Liver (tissue), 9 donors: ENCODE measurements around the gene KCNMA1. TPM values are rescaled to one million over a fixed set of nuclear protein-coding genes. Genes with fewer than 3 reads are reported as not detected.

Experiments used
- DNase-seq: peaks from one replicate; pipeline ENCODE4 v3.0.0-alpha.2; 2017; ENCODE audit warnings: low spot score
- H3K27ac ChIP-seq, 2 donors: one replicate each; pipeline ENCODE4 v1.7.0; 2013; ENCODE audit warnings: inconsistent platforms in 2 of 2, low read length in 2 of 2, control low read depth in 1 of 2, low read depth in 1 of 2, mild to moderate bottlenecking in 1 of 2
- H3K27me3 ChIP-seq, 4 donors: one replicate each; pipeline versions ENCODE4 v1.6.1 to v1.7.0; 2013; ENCODE audit warnings: low read length in 3 of 4, inconsistent platforms in 1 of 4, mild to moderate bottlenecking in 1 of 4, moderate library complexity in 1 of 4; ENCODE audit not compliant: control insufficient read depth in 4 of 4, insufficient read depth in 4 of 4
- H3K36me3 ChIP-seq, 4 donors: one replicate each; pipeline versions ENCODE4 v1.6.1 to v1.7.0; 2013; ENCODE audit warnings: low read length in 3 of 4, mild to moderate bottlenecking in 3 of 4, low read depth in 1 of 4, moderate library complexity in 1 of 4; ENCODE audit not compliant: control insufficient read depth in 4 of 4, insufficient read depth in 3 of 4
- H3K4me1 ChIP-seq, 4 donors: one replicate each; pipeline versions ENCODE4 v1.6.1 to v1.7.0; 2013; ENCODE audit warnings: low read length in 3 of 4, mild to moderate bottlenecking in 3 of 4, moderate library complexity in 1 of 4; ENCODE audit not compliant: control insufficient read depth in 4 of 4, insufficient read depth in 4 of 4
- H3K4me3 ChIP-seq, 3 donors: one replicate each; pipeline versions ENCODE4 v1.6.1 to v1.7.0; 2013; ENCODE audit warnings: low read length in 3 of 3, control low read depth in 1 of 3, low read depth in 1 of 3, mild to moderate bottlenecking in 1 of 3
- H3K9ac ChIP-seq, 2 donors: one replicate each; pipeline ENCODE4 v1.7.0; 2013; ENCODE audit warnings: low read length in 2 of 2, mild to moderate bottlenecking in 2 of 2, moderate library complexity in 2 of 2, control low read depth in 1 of 2, low read depth in 1 of 2
- H3K9me3 ChIP-seq, 4 donors: one replicate each; pipeline versions ENCODE4 v1.6.1 to v1.7.0; 2013; ENCODE audit warnings: low read length in 3 of 4; ENCODE audit not compliant: control insufficient read depth in 4 of 4
- ATF3 ChIP-seq: IDR thresholded peaks from 2 replicates; pipeline ENCODE4 v1.6.1; 2016; ENCODE audit warnings: antibody characterized with exemption
- EGR1 ChIP-seq, 2 donors: IDR thresholded peaks; 2 replicates each; pipeline ENCODE4 v1.6.1; 2016 to 2018; ENCODE audit warnings: antibody characterized with exemption in 2 of 2, low read depth in 2 of 2
- FOXA1 ChIP-seq: IDR thresholded peaks from 2 replicates; pipeline ENCODE4 v1.6.1; 2016; ENCODE audit warnings: antibody characterized with exemption
- FOXA2 ChIP-seq: IDR thresholded peaks from 2 replicates; pipeline ENCODE4 v1.6.1; 2016; ENCODE audit warnings: antibody characterized with exemption
- GABPA ChIP-seq, 2 donors: IDR thresholded peaks in 1 of 2; conservative IDR thresholded peaks in 1 of 2; 2 replicates each; pipeline ENCODE4 v1.6.1; 2016; ENCODE audit warnings: antibody characterized with exemption in 2 of 2, mild to moderate bottlenecking in 1 of 2, moderate library complexity in 1 of 2
- HNF4A ChIP-seq, 2 donors: conservative IDR thresholded peaks; 2 replicates each; pipeline ENCODE4 v1.6.1; 2016; ENCODE audit warnings: antibody characterized with exemption in 2 of 2, mild to moderate bottlenecking in 2 of 2
- HNF4G ChIP-seq: IDR thresholded peaks from 2 replicates; pipeline ENCODE4 v1.6.1; 2016; ENCODE audit warnings: antibody characterized with exemption
- MAX ChIP-seq: IDR thresholded peaks from 2 replicates; pipeline ENCODE4 v1.6.1; 2016; ENCODE audit warnings: antibody characterized with exemption
- NR2F2 ChIP-seq: IDR thresholded peaks from 2 replicates; pipeline ENCODE4 v1.6.1; 2016; ENCODE audit warnings: antibody characterized with exemption
- RAD21 ChIP-seq, 2 donors: IDR thresholded peaks; 2 replicates each; pipeline ENCODE4 v1.6.1; 2016; ENCODE audit warnings: antibody characterized with exemption in 2 of 2, mild to moderate bottlenecking in 2 of 2
- RXRA ChIP-seq, 2 donors: IDR thresholded peaks; 2 replicates each; pipeline ENCODE4 v1.6.1; 2017 to 2018; ENCODE audit warnings: antibody characterized with exemption in 2 of 2, mild to moderate bottlenecking in 1 of 2
- SP1 ChIP-seq: IDR thresholded peaks from 2 replicates; pipeline ENCODE4 v1.6.1; 2018; ENCODE audit warnings: antibody characterized with exemption, mild to moderate bottlenecking
- TAF1 ChIP-seq: conservative IDR thresholded peaks from 2 replicates; pipeline ENCODE4 v1.6.1; 2016; ENCODE audit warnings: antibody characterized with exemption, mild to moderate bottlenecking
- YY1 ChIP-seq: IDR thresholded peaks from 2 replicates; pipeline ENCODE4 v1.6.1; 2016; ENCODE audit warnings: antibody characterized with exemption, mild to moderate bottlenecking
- WGBS: extraction: QIAGEN DNeasy Blood & Tissue Kit; methylation state at CpG from one replicate; pipeline ENCODE4 v1.1.7; 2013; 5-methylcytosine and 5-hydroxymethylcytosine counted together
- polyA plus RNA-seq, 2 donors: library from polyadenylated mRNA; stranded (reverse) in 1 of 2; unstranded in 1 of 2; fragments of 200-250 nt in 1 of 2; fragments of >200 nt in 1 of 2; fragmentation: Nextera tagmentation in 1 of 2; extraction: Ambion mirVana in 1 of 2; gene quantifications; one replicate each; pipeline versions ENCODE4 v1.2.1 to v1.2.3, GENCODE V29; 2013 to 2015
- total RNA-seq, 2 donors: library from RNA; depleted of rRNA; stranded (reverse); fragments of >200 nt; gene quantifications; one replicate each; pipeline ENCODE4 v1.2.3, GENCODE V29; 2014
- TF ChIP-seq, protein P1 (sequence below): IDR thresholded peaks from 2 replicates; pipeline ENCODE4 v1.6.1; 2016; ENCODE audit warnings: antibody characterized with exemption, mild to moderate bottlenecking
- TF ChIP-seq, protein P2 (sequence below): IDR thresholded peaks from 2 replicates; pipeline ENCODE4 v1.6.1; 2016; ENCODE audit warnings: antibody characterized with exemption
- TF ChIP-seq, protein P3 (sequence below): fragments of 150-350 bp; IDR thresholded peaks from 2 replicates; pipeline ENCODE4 v1.5.1; 2017; ENCODE audit warnings: improper control_type of control experiment, low read depth, low read length; ENCODE audit not compliant: missing input control
- donor health status: healthy.
- donor health status: healthy.
- donor health status: healthy.
- donor health status: healthy.
- donor health status: healthy.

KCNMA1 gene
- total and polyA plus RNA-seq, 4 donors, result 2.5 to 9.7 (median 4.7) TPM

DNA sequence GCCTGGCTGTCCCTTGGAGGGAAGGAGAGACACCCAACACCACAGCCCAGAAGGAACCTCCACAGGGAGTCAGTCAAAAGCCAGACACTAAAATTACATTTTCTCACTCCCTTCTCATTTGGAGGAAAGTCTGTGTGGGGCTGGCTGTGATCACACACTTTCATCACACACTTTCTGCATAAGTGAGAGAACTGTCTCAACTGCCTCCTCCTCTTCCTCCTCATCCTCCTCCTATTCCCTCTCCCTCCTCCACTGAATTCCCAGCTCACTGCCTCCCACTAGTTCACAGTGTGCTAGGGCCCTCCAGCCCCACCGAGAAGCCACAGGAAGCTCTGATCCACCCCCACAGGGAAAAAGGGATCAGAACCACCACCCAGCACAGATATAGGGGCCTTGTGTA, 91.6 kb downstream of the KCNMA1 start:
- DNase-seq, result no peak
- peaks cover 0 to 5% (median 3%) of the 10 kb centered on the region in 4 donors for H3K4me1 ChIP-seq
- 100% methylated on average over 1 of the region's 1 CpG for WGBS
- no peaks in the 10 kb centered on the region for H3K36me3 ChIP-seq
- H3K9me3 ChIP-seq, result no peaks in the 10 kb centered on the region
- no peak for TF ChIP-seq FOXA1
- no peak for TF ChIP-seq NR2F2
- no peak for TF ChIP-seq YY1
- no peak for TF ChIP-seq RXRA (IDR thresholded peaks at IDR 0.05)
- TF ChIP-seq, protein P1, sequence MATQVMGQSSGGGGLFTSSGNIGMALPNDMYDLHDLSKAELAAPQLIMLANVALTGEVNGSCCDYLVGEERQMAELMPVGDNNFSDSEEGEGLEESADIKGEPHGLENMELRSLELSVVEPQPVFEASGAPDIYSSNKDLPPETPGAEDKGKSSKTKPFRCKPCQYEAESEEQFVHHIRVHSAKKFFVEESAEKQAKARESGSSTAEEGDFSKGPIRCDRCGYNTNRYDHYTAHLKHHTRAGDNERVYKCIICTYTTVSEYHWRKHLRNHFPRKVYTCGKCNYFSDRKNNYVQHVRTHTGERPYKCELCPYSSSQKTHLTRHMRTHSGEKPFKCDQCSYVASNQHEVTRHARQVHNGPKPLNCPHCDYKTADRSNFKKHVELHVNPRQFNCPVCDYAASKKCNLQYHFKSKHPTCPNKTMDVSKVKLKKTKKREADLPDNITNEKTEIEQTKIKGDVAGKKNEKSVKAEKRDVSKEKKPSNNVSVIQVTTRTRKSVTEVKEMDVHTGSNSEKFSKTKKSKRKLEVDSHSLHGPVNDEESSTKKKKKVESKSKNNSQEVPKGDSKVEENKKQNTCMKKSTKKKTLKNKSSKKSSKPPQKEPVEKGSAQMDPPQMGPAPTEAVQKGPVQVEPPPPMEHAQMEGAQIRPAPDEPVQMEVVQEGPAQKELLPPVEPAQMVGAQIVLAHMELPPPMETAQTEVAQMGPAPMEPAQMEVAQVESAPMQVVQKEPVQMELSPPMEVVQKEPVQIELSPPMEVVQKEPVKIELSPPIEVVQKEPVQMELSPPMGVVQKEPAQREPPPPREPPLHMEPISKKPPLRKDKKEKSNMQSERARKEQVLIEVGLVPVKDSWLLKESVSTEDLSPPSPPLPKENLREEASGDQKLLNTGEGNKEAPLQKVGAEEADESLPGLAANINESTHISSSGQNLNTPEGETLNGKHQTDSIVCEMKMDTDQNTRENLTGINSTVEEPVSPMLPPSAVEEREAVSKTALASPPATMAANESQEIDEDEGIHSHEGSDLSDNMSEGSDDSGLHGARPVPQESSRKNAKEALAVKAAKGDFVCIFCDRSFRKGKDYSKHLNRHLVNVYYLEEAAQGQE, result no peak
- no peak for TF ChIP-seq SP1
- no peak for TF ChIP-seq HNF4A (conservative IDR thresholded peaks at IDR 0.05)
- TF ChIP-seq, protein P2, sequence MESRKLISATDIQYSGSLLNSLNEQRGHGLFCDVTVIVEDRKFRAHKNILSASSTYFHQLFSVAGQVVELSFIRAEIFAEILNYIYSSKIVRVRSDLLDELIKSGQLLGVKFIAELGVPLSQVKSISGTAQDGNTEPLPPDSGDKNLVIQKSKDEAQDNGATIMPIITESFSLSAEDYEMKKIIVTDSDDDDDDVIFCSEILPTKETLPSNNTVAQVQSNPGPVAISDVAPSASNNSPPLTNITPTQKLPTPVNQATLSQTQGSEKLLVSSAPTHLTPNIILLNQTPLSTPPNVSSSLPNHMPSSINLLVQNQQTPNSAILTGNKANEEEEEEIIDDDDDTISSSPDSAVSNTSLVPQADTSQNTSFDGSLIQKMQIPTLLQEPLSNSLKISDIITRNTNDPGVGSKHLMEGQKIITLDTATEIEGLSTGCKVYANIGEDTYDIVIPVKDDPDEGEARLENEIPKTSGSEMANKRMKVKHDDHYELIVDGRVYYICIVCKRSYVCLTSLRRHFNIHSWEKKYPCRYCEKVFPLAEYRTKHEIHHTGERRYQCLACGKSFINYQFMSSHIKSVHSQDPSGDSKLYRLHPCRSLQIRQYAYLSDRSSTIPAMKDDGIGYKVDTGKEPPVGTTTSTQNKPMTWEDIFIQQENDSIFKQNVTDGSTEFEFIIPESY, result no peak
- no peak for TF ChIP-seq FOXA2
- TF ChIP-seq MAX, result no peak
- TF ChIP-seq TAF1, result no peak
- no peak for TF ChIP-seq EGR1 (IDR thresholded peaks at IDR 0.05; ENCODE audit: low read depth in 2 of 2)
- TF ChIP-seq ATF3, result no peak
- no peak for TF ChIP-seq HNF4G
- H3K9ac ChIP-seq, result no peak overlapping the region
- no peak overlapping the region for H3K27ac ChIP-seq
- H3K27me3 ChIP-seq, result no peaks in the 10 kb centered on the region
- H3K4me3 ChIP-seq, result no peak overlapping the region

- H3K27me3 ChIP-seq, result no peaks in the 10 kb centered on the region
- no peak overlapping the region for H3K9ac ChIP-seq
- no peak overlapping the region for H3K4me3 ChIP-seq
- peak in 1 of 2 donors; percentile 47 for TF ChIP-seq RXRA (IDR thresholded peaks at IDR 0.05)
- no peak for TF ChIP-seq MAX
- peak; percentile 30 for TF ChIP-seq YY1
- TF ChIP-seq, protein P1, result no peak
- no peak for TF ChIP-seq EGR1 (IDR thresholded peaks at IDR 0.05; ENCODE audit: low read depth in 2 of 2)
- peak in 1 of 2 donors; percentile 65 for TF ChIP-seq HNF4A (conservative IDR thresholded peaks at IDR 0.05)
- no peak for TF ChIP-seq GABPA (IDR thresholded peaks at IDR 0.05 in 1 of 2, conservative IDR thresholded peaks at IDR 0.05 in 1 of 2)
- TF ChIP-seq, protein P2, result no peak
- no peak for TF ChIP-seq FOXA2
- TF ChIP-seq, protein P3, sequence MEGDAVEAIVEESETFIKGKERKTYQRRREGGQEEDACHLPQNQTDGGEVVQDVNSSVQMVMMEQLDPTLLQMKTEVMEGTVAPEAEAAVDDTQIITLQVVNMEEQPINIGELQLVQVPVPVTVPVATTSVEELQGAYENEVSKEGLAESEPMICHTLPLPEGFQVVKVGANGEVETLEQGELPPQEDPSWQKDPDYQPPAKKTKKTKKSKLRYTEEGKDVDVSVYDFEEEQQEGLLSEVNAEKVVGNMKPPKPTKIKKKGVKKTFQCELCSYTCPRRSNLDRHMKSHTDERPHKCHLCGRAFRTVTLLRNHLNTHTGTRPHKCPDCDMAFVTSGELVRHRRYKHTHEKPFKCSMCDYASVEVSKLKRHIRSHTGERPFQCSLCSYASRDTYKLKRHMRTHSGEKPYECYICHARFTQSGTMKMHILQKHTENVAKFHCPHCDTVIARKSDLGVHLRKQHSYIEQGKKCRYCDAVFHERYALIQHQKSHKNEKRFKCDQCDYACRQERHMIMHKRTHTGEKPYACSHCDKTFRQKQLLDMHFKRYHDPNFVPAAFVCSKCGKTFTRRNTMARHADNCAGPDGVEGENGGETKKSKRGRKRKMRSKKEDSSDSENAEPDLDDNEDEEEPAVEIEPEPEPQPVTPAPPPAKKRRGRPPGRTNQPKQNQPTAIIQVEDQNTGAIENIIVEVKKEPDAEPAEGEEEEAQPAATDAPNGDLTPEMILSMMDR, result no peak
- TF ChIP-seq HNF4G, result no peak
- TF ChIP-seq RAD21 (IDR thresholded peaks at IDR 0.05), result no peak
- no peak for TF ChIP-seq TAF1
- WGBS, result 67% methylated on average over 7 of the region's 7 CpGs
- no peaks in the 10 kb centered on the region for H3K9me3 ChIP-seq
- no peaks in the 10 kb centered on the region for H3K36me3 ChIP-seq
- H3K4me1 ChIP-seq, result peaks cover 0 to 5% (median 3%) of the 10 kb centered on the region in 4 donors
- H3K27ac ChIP-seq, result no peak overlapping the region
- DNase-seq, result no peak
These were observed 92.0 kb downstream of the KCNMA1 start for GRCh38 chr10:77545585-77545984.
